Common myeloid progenitor, CD34-positive (primary cell): ENCODE results near the gene TIMM50.

Experiments
- CTCF ChIA-PET: fragments of 350-600 bp; sonication (Branson Sonifier 250); formaldehyde crosslinking; loops from one replicate; lab custom pipeline; 2021; ENCODE audit warnings: antibody characterized with exemption; lab: Charles Lee
- POLR2A ChIA-PET: fragments of 350-600 bp; sonication (Branson Sonifier 250); formaldehyde crosslinking; loops from one replicate; lab custom pipeline; 2021; ENCODE audit warnings: antibody characterized with exemption; lab: Charles Lee
- DNase-seq, 3 donors: peaks; one replicate each; pipeline versions ENCODE4 v3.0.0 to v3.0.0-alpha.2; 2013
- H3K27ac ChIP-seq, 2 experiments: 1 replicate in 1 of 2; 2 replicates in 1 of 2; pipeline ENCODE4 v1.7.0; 2013; ENCODE audit warnings: inconsistent platforms in 2 of 2, low read length in 2 of 2, mild to moderate bottlenecking in 2 of 2, low read depth in 1 of 2, moderate library complexity in 1 of 2; ENCODE audit not compliant: severe bottlenecking in 2 of 2, insufficient read depth in 1 of 2, poor library complexity in 1 of 2
- H3K27me3 ChIP-seq, 5 experiments: replicated peaks in 2 of 5; 1 replicate in 3 of 5; 2 replicates in 2 of 5; pipeline versions ENCODE4 v1.6.1 to v1.7.0; 2013; ENCODE audit warnings: low read length in 4 of 5, mild to moderate bottlenecking in 2 of 5, moderate library complexity in 2 of 5, inconsistent platforms in 1 of 5; ENCODE audit not compliant: insufficient read depth in 5 of 5, control insufficient read depth in 4 of 5
- H3K36me3 ChIP-seq, 4 experiments: 1 replicate in 2 of 4; 2 replicates in 2 of 4; pipeline versions ENCODE4 v1.6.1 to v1.7.0; 2013; ENCODE audit warnings: low read length in 3 of 4, control low read depth in 1 of 4, mild to moderate bottlenecking in 1 of 4; ENCODE audit not compliant: control insufficient read depth in 4 of 4, insufficient read depth in 4 of 4
- H3K4me1 ChIP-seq, 4 experiments: 1 replicate in 3 of 4; 2 replicates in 1 of 4; pipeline versions ENCODE4 v1.6.1 to v1.7.1; 2013; ENCODE audit warnings: low read length in 3 of 4, mild to moderate bottlenecking in 3 of 4, control low read depth in 1 of 4, inconsistent platforms in 1 of 4, moderate library complexity in 1 of 4; ENCODE audit not compliant: control insufficient read depth in 4 of 4, insufficient read depth in 4 of 4; ENCODE audit errors: control extremely low read depth in 1 of 4
- H3K4me3 ChIP-seq, 7 experiments: 1 replicate in 4 of 7; 2 replicates in 3 of 7; pipeline versions ENCODE4 v1.5.1 to v1.7.0; 2013; ENCODE audit warnings: mild to moderate bottlenecking in 7 of 7, low read length in 6 of 7, moderate library complexity in 6 of 7, inconsistent platforms in 2 of 7, low read depth in 2 of 7, control low read depth in 1 of 7; ENCODE audit not compliant: insufficient read depth in 4 of 7, control insufficient read depth in 1 of 7; ENCODE audit errors: extremely low read depth in 1 of 7
- H3K9me3 ChIP-seq, 5 experiments: 1 replicate in 4 of 5; 2 replicates in 1 of 5; pipeline versions ENCODE4 v1.6.1 to v1.7.1; 2013; ENCODE audit warnings: low read length in 4 of 5, mild to moderate bottlenecking in 2 of 5, inconsistent platforms in 1 of 5, low read depth in 1 of 5, moderate library complexity in 1 of 5; ENCODE audit not compliant: control insufficient read depth in 4 of 5, insufficient read depth in 2 of 5; ENCODE audit errors: control extremely low read depth in 1 of 5
- WGBS: methylation state at CpG from one replicate; pipeline ENCODE4 v1.1.5; 2013; ENCODE audit not compliant: insufficient coverage; 5-methylcytosine and 5-hydroxymethylcytosine counted together

The TIMM50 gene

DNA sequence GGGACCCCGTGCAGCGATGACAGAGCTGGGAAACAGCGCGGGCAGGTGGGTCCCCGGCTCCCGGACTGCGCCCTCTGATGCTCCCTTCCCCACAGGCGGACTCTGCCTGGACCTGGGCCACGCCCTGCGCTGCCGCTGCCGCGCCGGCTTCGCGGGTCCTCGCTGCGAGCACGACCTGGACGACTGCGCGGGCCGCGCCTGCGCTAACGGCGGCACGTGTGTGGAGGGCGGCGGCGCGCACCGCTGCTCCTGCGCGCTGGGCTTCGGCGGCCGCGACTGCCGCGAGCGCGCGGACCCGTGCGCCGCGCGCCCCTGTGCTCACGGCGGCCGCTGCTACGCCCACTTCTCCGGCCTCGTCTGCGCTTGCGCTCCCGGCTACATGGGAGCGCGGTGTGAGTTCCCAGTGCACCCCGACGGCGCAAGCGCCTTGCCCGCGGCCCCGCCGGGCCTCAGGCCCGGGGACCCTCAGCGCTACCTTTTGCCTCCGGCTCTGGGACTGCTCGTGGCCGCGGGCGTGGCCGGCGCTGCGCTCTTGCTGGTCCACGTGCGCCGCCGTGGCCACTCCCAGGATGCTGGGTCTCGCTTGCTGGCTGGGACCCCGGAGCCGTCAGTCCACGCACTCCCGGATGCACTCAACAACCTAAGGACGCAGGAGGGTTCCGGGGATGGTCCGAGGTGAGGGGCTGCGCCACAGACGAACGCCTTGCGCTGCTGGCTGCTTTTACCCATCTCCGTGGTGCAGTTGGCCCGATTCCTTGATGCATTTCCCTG is 26.5 kb downstream of the TIMM50 start:
- Histone ChIP-seq H3K27ac (no peak overlapping the region), H3K9me3 (peaks cover 0 to 4% (median 0%) of the 10 kb centered on the region in 5 experiments), H3K4me3 (peak overlapping the region in 5 of 7 experiments; percentile 43 to 66 (median 61)), H3K4me1 (peaks cover 0 to 16% (median 7%) of the 10 kb centered on the region in 4 experiments), H3K27me3 (peaks cover 5 to 75% (median 22%) of the 10 kb centered on the region in 5 experiments), H3K36me3 (no peaks in the 10 kb centered on the region)
- 3% methylated on average over 95 of the region's 96 CpGs for WGBS
- DNase-seq = peak; percentile 59 to 80 (median 73)
- POLR2A ChIA-PET = interaction anchor here (0.8 kb wide), 1 partner anchor 12 kb away, joined by 3 read pairs; no protein-coding TSS in a partner anchor
- CTCF ChIA-PET = interaction anchor here (0.9 to 1.1 kb wide), 2 partner anchors 9 to 15 kb away, joined by 3 read pairs; partner anchors contain the start of gene DLL3

- H3K36me3 ChIP-seq = no peaks in the 10 kb centered on the region
- H3K27me3 ChIP-seq = peaks cover 5 to 75% (median 22%) of the 10 kb centered on the region in 5 experiments
- peaks cover 0 to 16% (median 7%) of the 10 kb centered on the region in 4 experiments for H3K4me1 ChIP-seq
- no peak for DNase-seq
- no peaks in the 10 kb centered on the region for H3K9me3 ChIP-seq
- H3K4me3 ChIP-seq = peak overlapping the region in 4 of 7 experiments; percentile 43 to 66 (median 62)
- ChIA-PET CTCF (interaction anchor here (0.9 to 1.1 kb wide), 2 partner anchors 9 to 16 kb away, joined by 3 read pairs; partner anchors contain the start of gene DLL3), POLR2A (interaction anchor here (0.8 kb wide), 1 partner anchor 12 kb away, joined by 3 read pairs; no protein-coding TSS in a partner anchor)
- 69% methylated on average over 16 of the region's 24 CpGs for WGBS
- no peak overlapping the region for H3K27ac ChIP-seq
Measured at GRCh38 chr19:39507715-39508364, 27.2 kb downstream of the TIMM50 start.

DNA sequence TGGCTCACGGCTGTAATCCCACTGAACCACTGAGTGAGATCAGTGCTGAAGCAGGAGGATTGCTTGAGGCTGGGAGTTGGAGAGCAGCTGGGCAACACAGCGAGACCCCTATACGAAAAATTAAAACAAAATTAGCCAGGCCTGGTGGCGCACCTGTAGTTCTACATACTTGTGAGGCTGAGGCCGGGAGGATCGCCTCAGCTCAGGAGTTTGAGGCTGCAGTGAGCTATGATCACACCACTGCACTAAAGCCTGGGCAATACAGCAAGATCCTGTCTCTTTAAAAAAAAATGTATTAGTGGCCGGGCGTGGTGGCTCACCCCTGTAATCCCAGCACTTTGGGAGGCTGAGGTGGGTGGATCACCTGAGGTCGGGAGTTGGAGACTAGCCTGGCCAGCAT is 28.0 kb downstream of the TIMM50 start:
- ChIA-PET POLR2A (no interaction called here), CTCF (interaction anchor here (0.9 kb wide), 1 partner anchor 10 kb away, joined by 3 read pairs; no protein-coding TSS in a partner anchor)
- H3K27me3 ChIP-seq = peaks cover 5 to 75% (median 23%) of the 10 kb centered on the region in 5 experiments
- no peaks in the 10 kb centered on the region for H3K9me3 ChIP-seq
- no peak for DNase-seq
- H3K4me1 ChIP-seq = peaks cover 0 to 13% (median 7%) of the 10 kb centered on the region in 4 experiments
- H3K27ac ChIP-seq = no peak overlapping the region
- no peaks in the 10 kb centered on the region for H3K36me3 ChIP-seq
- H3K4me3 ChIP-seq = no peak overlapping the region
- WGBS = 100% methylated on average over 7 of the region's 9 CpGs

DNA sequence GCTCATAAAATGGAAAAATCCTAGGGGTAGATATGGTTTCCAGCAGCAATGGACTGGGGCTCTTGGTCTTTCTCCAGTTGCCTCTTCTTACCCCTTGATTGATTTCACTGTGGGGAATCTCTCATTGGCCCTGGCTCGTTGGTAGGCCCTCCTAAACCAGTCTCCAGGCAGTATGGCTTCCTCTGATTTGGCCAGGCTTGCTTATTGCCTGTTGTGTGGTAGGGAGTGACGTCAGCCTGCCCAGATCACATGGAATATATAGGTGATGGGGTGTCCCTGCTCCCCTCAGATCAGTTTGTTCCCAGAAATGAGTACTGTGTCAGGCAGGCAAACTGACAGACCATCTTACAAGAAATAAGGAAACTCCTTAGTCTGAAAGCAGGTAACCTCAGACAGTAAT is 28.6 kb downstream of the TIMM50 start:
- H3K9me3 ChIP-seq = no peaks in the 10 kb centered on the region
- no peak overlapping the region for H3K27ac ChIP-seq
- POLR2A ChIA-PET = no interaction called here
- H3K4me1 ChIP-seq = peaks cover 0 to 13% (median 7%) of the 10 kb centered on the region in 4 experiments
- WGBS = no CpG with 5 or more reads among the region's 2 CpGs
- CTCF ChIA-PET = interaction anchor here (0.9 kb wide), 1 partner anchor 9 kb away, joined by 3 read pairs; no protein-coding TSS in a partner anchor
- peaks cover 9 to 75% (median 29%) of the 10 kb centered on the region in 5 experiments for H3K27me3 ChIP-seq
- no peaks in the 10 kb centered on the region for H3K36me3 ChIP-seq
- no peak for DNase-seq
- no peak overlapping the region for H3K4me3 ChIP-seq

DNA sequence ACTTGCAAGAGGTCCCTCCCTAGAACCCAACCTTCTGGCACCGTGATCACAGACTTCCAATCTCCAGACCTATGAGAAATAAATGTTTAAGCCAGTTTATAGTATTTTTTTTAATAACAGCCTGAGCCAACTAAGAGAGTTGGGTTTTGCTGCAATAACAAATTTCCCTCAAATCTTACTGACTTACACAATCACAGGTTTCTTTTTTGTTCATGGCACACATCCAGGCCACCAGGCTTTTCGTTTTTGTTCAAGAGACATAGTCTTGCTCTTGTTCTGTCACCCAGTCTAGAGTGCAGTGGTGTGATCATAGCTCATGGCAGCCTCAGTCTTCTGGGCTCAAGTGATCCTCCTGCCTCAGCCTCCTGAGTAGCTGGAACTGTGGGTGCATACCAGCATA is 32.4 kb downstream of the TIMM50 start:
- Histone ChIP-seq H3K9me3 (no peaks in the 10 kb centered on the region), H3K4me3 (no peak overlapping the region), H3K27ac (no peak overlapping the region), H3K27me3 (peaks cover 4 to 72% (median 36%) of the 10 kb centered on the region in 5 experiments), H3K36me3 (no peaks in the 10 kb centered on the region), H3K4me1 (peaks cover 0 to 17% (median 12%) of the 10 kb centered on the region in 4 experiments)
- POLR2A ChIA-PET = no interaction called here
- DNase-seq = no peak
- WGBS = 42% methylated on average over 1 of the region's 2 CpGs
- CTCF ChIA-PET = no interaction called here

GRCh38 chr19:39514840-39515550 is 34.4 kb downstream of the TIMM50 start, which contains the start of gene SELENOV:
Gene SELENOV (plus strand): TSS chr19:39515139. CDS start chr19:39515213, 74 bp downstream.
- CTCF ChIA-PET = interaction anchor here (0.8 to 1.5 kb wide), 2 partner anchors 18 to 41 kb away, joined by 3 to 4 read pairs; no protein-coding TSS in a partner anchor
- H3K9me3 ChIP-seq = no peaks in the 10 kb centered on the region
- peaks cover 0 to 17% (median 12%) of the 10 kb centered on the region in 4 experiments for H3K4me1 ChIP-seq
- H3K36me3 ChIP-seq = no peaks in the 10 kb centered on the region
- POLR2A ChIA-PET = interaction anchor here (0.8 kb wide), 1 partner anchor 40 kb away, joined by 4 read pairs; no protein-coding TSS in a partner anchor
- DNase-seq = peak in 2 of 3 donors; percentile 42 to 45
- WGBS = 1% methylated on average over 53 of the region's 56 CpGs
- no peak within 1 kb of the TSS for H3K27ac ChIP-seq
- peak within 1 kb of the TSS in 4 of 7 experiments; percentile 10 to 64 (median 50) for H3K4me3 ChIP-seq
- H3K27me3 ChIP-seq = peaks cover 4 to 64% (median 28%) of the 10 kb centered on the region in 5 experiments
